ENCODE data around the gene ZNRF3.
A peak's percentile ranks its signal among the peaks of the same experiment; 100 is the strongest.
"Not testable (repeated sequence)": the region's sequence is repeated elsewhere in the genome, so short reads cannot be mapped to it uniquely, and the experiment has no call there.

ZNRF3 gene

DNA sequence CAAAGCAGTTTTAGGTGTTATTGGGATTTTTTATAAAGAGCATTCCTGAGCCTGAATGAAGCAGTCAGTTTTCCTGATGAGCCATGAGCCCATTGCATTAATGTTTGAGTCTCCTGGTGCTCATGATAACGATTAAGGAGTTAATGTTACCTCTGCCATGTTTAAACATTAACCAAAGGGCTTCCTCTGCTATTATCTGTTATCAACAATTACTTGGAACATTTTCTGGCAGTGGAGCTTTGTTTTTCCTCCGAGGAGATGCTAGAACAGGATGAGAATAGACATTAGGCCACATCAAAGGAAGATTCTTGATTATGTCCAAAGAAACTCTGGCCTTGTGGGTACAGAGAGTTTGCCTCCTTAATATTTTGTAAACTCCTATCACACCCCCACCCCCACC, 49.9 kb downstream of the ZNRF3 start:
- DNase-seq (ENCODE audit: low spot score), result no peak

GRCh38 chr22:28934026-28934425, 50.7 kb downstream of the ZNRF3 start:
- DNase-seq (ENCODE audit: low spot score), result no peak

DNA sequence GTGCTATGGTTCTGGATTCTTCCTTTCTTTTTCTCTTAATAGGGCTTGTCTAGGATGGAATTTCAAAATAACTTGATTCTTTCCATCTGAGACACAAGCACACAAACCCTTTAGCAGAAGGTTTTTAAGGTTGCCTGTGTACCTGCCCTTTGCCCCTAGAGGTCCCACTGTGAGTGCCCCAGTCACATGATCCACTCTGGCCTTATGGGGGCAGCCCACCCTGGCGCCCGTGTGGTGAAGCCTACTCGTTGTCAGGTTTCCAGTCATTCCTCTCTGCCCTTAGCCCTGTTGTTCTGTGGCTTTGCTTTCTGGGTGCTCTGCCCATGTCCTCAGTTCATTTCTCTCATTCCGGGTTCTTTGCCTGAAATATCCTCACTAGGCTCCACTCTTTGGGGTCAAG, 51.8 kb downstream of the ZNRF3 start:
- DNase-seq (ENCODE audit: low spot score), result no peak

- DNase-seq (ENCODE audit: low spot score), result no peak
Observed at GRCh38 chr22:28935713-28936112, 52.3 kb downstream of the ZNRF3 start.

- DNase-seq (ENCODE audit: low spot score), result no peak
Observed at GRCh38 chr22:28936200-28936599, 52.8 kb downstream of the ZNRF3 start.

DNA sequence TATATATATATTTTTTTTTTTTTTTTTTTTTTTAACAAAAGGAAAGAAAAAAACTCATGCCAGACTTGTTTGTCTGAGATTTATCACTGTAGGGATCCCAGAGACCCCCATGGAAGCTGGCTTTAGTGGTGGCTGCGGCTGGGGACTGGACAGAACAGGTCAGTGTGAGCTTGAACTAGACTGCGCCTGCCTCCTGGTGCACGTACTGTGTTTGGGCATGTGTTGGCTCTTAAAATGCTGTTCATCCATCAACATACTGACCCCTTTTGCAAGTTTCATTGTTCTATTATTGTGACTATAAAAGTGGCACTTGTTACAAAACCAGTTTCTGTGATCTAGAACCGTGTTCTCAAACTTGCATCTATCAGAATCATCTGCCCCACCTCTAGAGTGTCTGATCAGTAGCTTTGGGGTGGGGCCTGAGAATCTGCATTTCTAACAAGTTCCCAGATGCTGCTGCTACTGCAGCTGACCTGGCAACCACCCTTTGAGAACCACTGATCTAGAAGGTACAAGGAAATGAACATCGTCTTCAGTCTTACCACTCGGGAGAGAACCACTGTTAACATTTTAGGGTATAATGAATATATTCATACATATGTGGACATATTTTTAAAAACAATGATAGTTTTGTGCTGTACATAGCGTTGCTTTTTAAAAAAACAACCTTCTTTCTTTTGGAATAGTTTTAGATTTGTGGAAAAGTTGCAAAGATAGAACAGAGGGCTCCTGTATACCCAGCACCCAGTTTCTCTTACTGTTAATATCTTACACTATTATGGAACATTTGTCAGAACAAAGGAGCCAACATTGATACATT, 54.0 kb downstream of the ZNRF3 start:
- no peak for DNase-seq (ENCODE audit: low spot score)

DNA sequence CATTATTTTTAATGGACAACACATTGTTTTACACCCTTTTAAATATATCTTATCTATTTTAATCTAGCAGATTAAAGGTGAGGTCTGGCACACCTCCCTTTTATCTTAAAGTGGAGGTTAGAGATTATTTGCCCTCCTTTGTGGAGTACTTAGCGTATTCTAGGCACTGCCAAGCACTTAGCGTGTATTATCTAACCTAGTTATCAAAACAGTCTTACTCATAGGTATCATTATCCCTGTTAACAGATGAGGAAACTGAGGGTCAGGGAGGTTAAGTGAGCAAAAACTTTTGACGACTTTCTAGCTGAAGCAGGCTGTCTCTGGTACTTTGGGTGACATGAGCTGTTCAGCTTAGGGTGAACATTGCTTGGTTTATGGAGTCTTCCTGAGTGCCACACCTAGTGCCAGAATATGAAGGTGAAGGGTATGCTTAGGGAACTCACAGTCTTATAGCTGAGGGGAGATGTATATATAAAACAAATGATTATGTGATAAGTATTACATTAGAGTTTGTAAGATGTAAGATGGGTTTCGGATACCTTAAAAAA, 55.0 kb downstream of the ZNRF3 start:
- no peak for DNase-seq (ENCODE audit: low spot score)

- DNase-seq (ENCODE audit: low spot score), result no peak
Observed at GRCh38 chr22:28939394-28939793, 56.0 kb downstream of the ZNRF3 start.

- no peak for DNase-seq (ENCODE audit: low spot score)
Observed at GRCh38 chr22:28939932-28940331, 56.6 kb downstream of the ZNRF3 start.

DNA sequence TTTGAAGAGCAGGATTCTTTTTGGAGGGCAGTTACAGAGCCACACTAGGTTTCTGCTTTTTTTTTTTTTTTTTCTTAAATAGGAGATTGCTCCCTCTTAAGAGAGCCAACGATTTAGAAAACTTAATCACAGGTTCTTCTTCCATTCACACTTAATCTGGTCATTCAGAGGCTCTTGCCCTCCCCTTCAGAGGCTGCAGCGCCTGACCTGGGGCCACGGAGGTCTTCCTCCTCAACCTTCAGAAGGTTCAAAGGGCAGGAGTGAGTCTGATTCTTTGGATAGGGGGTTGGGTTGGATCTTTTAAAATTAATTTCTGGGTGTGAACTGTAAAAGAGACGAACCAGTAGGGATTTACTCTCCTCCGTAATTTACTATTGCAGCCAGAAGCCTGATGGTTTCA, 57.1 kb downstream of the ZNRF3 start:
- no peak for DNase-seq (ENCODE audit: low spot score)

DNA sequence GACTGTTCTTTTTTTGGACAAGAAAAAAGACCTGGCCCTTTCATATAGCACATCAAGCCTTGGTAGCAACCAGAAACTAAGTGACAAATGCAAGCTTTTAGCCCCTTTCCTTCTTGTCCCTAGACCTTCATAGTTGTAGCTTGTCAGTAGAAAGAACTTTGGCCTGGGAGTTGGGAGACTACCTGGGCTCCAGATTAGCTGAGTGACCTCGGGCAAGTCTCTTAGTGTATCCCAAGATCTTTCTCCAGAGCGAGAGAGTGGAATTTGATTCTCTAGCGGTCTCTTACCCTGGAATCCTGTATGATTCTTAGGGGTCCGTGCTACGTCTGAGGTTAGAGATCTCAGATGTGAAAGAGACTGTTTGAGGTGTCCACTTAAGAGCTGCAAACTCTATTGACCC, 59.0 kb downstream of the ZNRF3 start:
- no peak for DNase-seq (ENCODE audit: low spot score)

DNA sequence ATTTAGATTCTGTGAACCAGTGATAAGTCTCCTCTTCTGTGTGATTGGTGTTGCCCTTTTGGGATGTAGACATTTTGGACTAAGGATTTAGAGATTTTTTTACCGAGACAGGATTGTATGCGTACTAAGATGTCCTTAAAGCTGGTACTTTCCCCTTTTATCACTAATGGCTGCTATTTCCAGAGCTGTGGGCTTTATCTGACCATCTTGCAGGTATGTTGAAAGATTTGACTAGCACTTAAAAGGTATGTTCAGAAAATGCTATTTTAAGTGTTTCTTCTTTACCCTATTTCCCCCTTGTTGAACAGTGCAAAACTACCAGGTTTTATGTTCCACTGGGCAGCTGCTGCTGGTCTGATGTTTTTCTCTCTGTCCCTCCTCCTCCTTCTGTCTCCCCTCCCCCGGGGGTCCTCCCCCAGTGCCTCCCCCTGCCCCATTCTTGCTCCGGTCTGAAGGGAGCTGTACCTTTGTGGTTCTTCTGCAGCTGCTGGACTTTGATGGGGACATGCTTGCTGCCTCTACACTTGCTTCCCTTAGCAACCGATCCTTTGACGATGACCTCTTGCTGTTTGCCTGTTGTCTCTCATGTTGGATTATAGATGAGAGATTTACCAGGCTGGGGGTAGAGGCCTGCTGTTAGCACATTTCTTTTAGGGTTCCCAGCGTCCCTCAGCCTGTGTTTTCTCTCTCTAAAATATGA, 59.6 kb downstream of the ZNRF3 start:
- no peak for DNase-seq (ENCODE audit: low spot score)

GRCh38 chr22:28943501-28943879, 60.1 kb downstream of the ZNRF3 start:
- no peak for DNase-seq (ENCODE audit: low spot score)

DNA sequence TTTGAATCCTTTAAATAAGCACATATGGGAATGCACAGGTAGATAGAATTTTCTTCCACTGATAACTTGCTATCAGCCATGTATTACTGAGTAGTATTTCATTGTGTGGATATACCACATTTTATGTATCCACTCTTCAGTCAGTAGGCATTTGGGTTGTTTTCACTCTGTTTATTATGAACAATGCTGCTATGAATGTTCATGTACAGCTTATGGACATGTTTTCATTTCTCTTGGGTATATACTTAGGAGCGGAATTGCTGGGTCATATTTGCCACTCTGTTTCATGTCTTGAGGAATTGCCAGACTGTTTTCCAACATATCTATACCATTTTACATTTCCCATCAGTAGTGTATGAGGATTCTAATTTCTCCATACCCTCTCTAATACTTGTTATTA, 63.8 kb downstream of the ZNRF3 start:
- no peak for DNase-seq (ENCODE audit: low spot score)

DNA sequence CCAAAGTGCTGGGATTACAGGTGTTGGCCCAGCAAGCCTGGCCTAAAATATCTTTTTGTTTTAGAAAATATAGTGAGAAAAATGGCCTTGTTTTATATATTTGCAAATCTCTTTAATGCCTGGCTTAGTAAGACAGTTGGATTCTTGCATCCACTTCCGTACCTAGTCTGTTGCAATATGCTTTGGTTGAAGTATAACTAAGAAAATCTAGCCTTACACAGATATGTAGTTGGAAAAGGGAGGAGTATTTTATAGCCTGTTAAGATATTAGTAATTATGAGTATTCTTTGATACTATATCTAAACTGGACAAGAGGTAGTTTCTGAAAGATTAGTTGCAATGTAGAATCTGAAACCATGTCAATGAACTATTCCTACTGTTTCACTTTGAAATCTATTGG, 65.1 kb downstream of the ZNRF3 start:
- no peak for DNase-seq (ENCODE audit: low spot score)

GRCh38 chr22:28948860-28949551, 65.6 kb downstream of the ZNRF3 start:
- DNase-seq (ENCODE audit: low spot score), result not testable (repeated sequence)

DNA sequence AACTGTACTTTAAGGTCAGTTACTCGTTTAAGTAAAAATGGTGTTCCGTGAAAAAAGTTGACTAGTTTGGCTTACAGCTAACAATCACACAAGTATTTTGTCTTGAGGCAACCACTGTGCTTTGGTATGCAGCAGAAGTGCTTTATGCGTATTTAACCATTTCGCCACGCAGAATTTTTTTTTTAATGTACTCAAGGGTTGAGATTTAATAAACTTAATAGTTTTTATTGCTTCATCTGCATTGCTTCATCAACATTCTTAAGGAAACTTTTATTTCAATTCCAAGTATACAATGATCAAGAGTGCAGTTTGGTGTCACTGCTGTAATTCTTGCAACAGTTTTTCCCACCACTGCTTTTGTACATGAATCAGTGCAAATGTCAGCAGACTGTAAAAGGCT, 66.4 kb downstream of the ZNRF3 start:
- no peak for DNase-seq (ENCODE audit: low spot score)

- no peak for DNase-seq (ENCODE audit: low spot score)
Observed at GRCh38 chr22:28950617-28951411, 67.4 kb downstream of the ZNRF3 start.

GRCh38 chr22:28951530-28951929, 68.2 kb downstream of the ZNRF3 start:
- no peak for DNase-seq (ENCODE audit: low spot score)

- DNase-seq (ENCODE audit: low spot score), result peak; percentile 24
Observed at GRCh38 chr22:28951969-28952521, 68.7 kb downstream of the ZNRF3 start.

DNA sequence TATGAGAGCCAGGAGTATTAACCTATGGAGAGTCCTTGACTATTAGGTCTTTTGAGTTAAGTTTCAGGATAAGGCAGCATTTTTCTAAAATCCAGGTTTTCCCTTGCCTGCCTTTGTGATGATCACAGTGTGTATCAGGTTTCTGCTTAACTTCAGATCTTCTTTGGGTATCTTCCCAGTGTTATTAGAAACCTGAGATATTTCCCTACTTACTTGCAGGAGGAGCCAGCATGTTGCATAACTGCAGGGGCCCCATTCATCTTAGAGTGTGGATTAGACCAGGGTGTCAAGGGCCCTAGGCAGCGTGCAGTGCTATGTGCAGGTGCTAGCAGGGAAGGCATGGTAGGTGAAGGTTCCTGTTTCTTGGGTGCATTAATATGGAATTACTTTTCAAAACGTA, 69.5 kb downstream of the ZNRF3 start:
- peak; percentile 40 for DNase-seq (ENCODE audit: low spot score)

DNA sequence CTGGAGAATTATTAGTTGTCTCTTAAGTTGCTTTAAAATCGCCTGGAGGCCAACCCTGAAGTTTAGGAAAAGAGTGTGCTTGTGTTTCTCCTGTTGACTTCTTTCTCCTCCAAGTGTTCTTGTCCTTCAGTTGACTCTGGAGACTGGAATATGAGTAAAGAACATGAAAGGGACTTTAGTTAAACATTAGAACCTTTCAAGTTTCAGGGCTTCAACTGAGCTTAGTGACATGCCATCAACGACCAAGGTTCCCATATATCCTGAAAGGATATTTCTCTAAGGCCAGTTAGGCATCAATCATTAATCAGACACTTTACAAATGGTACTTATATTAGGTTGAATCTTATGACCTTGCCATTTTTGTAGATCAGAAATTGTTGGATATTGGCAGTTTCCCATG, 70.0 kb downstream of the ZNRF3 start:
- no peak for DNase-seq (ENCODE audit: low spot score)

Measured in GM03348 (cell line).